NCI-H2029 (cell line): ENCODE data around the gene GNG7.
"Not testable (repeated sequence)": the region's sequence is repeated elsewhere in the genome, so short reads cannot be mapped to it uniquely, and the experiment has no call there.

Experiments
- DNase-seq: peaks from one replicate; lab custom pipeline; 2025; lab: John Stamatoyannopoulos, UW

GNG7 gene

GRCh38 chr19:2550431-2551171, 151.9 kb downstream of the GNG7 start:
- peak; percentile 97 for DNase-seq

- DNase-seq = no peak
Observed at GRCh38 chr19:2549701-2550191, 152.7 kb downstream of the GNG7 start.

- no peak for DNase-seq
Observed at GRCh38 chr19:2548966-2549365, 153.5 kb downstream of the GNG7 start.

- DNase-seq = no peak
Observed at GRCh38 chr19:2547721-2548120, 154.8 kb downstream of the GNG7 start.

GRCh38 chr19:2547033-2547680, 155.3 kb downstream of the GNG7 start:
- no peak for DNase-seq

GRCh38 chr19:2546128-2547032, 156.1 kb downstream of the GNG7 start:
- no peak for DNase-seq

GRCh38 chr19:2545416-2546127, 156.9 kb downstream of the GNG7 start:
- DNase-seq = not testable (repeated sequence)

GRCh38 chr19:2544576-2545415, 157.7 kb downstream of the GNG7 start:
- DNase-seq = no peak

- DNase-seq = peak; percentile 93
Observed at GRCh38 chr19:2543463-2544442, 158.7 kb downstream of the GNG7 start.

GRCh38 chr19:2543072-2543462, 159.4 kb downstream of the GNG7 start:
- DNase-seq = not testable (repeated sequence)

GRCh38 chr19:2542341-2543069, 160.0 kb downstream of the GNG7 start:
- no peak for DNase-seq

GRCh38 chr19:2540646-2541454, 161.6 kb downstream of the GNG7 start:
- DNase-seq = no peak

GRCh38 chr19:2540251-2540645, 162.2 kb downstream of the GNG7 start:
- no peak for DNase-seq

- no peak for DNase-seq
Observed at GRCh38 chr19:2538096-2538757, 164.3 kb downstream of the GNG7 start.

- not testable (repeated sequence) for DNase-seq
Observed at GRCh38 chr19:2537584-2537983, 164.9 kb downstream of the GNG7 start.

GRCh38 chr19:2536461-2536860, 166.0 kb downstream of the GNG7 start:
- no peak for DNase-seq

- DNase-seq = no peak
Observed at GRCh38 chr19:2534423-2535013, 168.0 kb downstream of the GNG7 start.
